H9 (cell line): ENCODE results near the gene SPTBN1. TPM values are rescaled to one million over a fixed set of nuclear protein-coding genes. Genes with fewer than 3 reads are reported as not detected.

Experiments used
- DNase-seq: peaks from one replicate; pipeline ENCODE4 v3.0.0-alpha.2; 2017
- H2AFZ ChIP-seq: one replicate; pipeline ENCODE4 v1.6.1; 2013; ENCODE audit warnings: mild to moderate bottlenecking, low read length, control low read depth, moderate library complexity
- H2AK5ac ChIP-seq: 2 replicates; pipeline ENCODE4 v1.6.1; 2013; ENCODE audit warnings: low read length, control low read depth, mixed read lengths; ENCODE audit not compliant: insufficient read length
- H2BK120ac ChIP-seq: one replicate; pipeline ENCODE4 v1.6.1; 2013; ENCODE audit warnings: low read depth, mild to moderate bottlenecking, low read length, control low read depth, inconsistent platforms; ENCODE audit not compliant: poor library complexity, severe bottlenecking
- H2BK12ac ChIP-seq: 2 replicates; pipeline ENCODE4 v1.6.1; 2013; ENCODE audit warnings: low read length, control low read depth, mixed read lengths, low read depth; ENCODE audit not compliant: insufficient read length
- H2BK15ac ChIP-seq: 2 replicates; pipeline ENCODE4 v1.6.1; 2013; ENCODE audit warnings: low read depth, low read length, control low read depth
- H2BK20ac ChIP-seq: one replicate; pipeline ENCODE4 v1.6.1; 2013; ENCODE audit warnings: low read depth, mild to moderate bottlenecking, low read length, control low read depth, inconsistent platforms; ENCODE audit not compliant: poor library complexity, severe bottlenecking
- H2BK5ac ChIP-seq: 2 replicates; pipeline ENCODE4 v1.6.1; 2013; ENCODE audit warnings: low read length, control low read depth, mixed read lengths; ENCODE audit not compliant: insufficient read length
- H3K14ac ChIP-seq: 2 replicates; pipeline ENCODE4 v1.6.1; 2013; ENCODE audit warnings: low read length, control low read depth; ENCODE audit not compliant: insufficient read depth
- H3K18ac ChIP-seq: 2 replicates; pipeline ENCODE4 v1.6.1; 2013; ENCODE audit warnings: low read depth, mild to moderate bottlenecking, mixed read lengths, low read length, control low read depth; ENCODE audit not compliant: insufficient read length
- H3K23ac ChIP-seq: 2 replicates; pipeline ENCODE4 v1.6.1; 2013; ENCODE audit warnings: low read length, control low read depth, mixed read lengths, low read depth; ENCODE audit not compliant: insufficient read length
- H3K23me2 ChIP-seq: 2 replicates; pipeline ENCODE4 v1.6.1; 2013; ENCODE audit warnings: low read depth, mild to moderate bottlenecking, mixed read lengths, low read length, control low read depth; ENCODE audit not compliant: insufficient read length, poor library complexity, severe bottlenecking
- H3K27ac ChIP-seq: 2 replicates; pipeline ENCODE4 v1.5.1; 2013; ENCODE audit warnings: low read length, control low read depth, mixed read lengths, low read depth; ENCODE audit not compliant: insufficient read length
- H3K27me3 ChIP-seq: 2 replicates; pipeline ENCODE4 v1.6.1; 2013; ENCODE audit warnings: low read length, control low read depth, inconsistent platforms; ENCODE audit not compliant: insufficient read depth
- H3K4ac ChIP-seq: 2 replicates; pipeline ENCODE4 v1.6.1; 2013; ENCODE audit warnings: low read depth, mild to moderate bottlenecking, control low read depth, inconsistent platforms, low read length, moderate library complexity
- H3K4me1 ChIP-seq: 2 replicates; pipeline ENCODE4 v1.6.1; 2013; ENCODE audit warnings: low read length, control low read depth, inconsistent platforms; ENCODE audit not compliant: insufficient read depth
- H3K4me2 ChIP-seq: 2 replicates; pipeline ENCODE4 v1.6.1; 2013; ENCODE audit warnings: low read length, control low read depth, mixed read lengths; ENCODE audit not compliant: insufficient read length, insufficient read depth
- H3K56ac ChIP-seq: 2 replicates; pipeline ENCODE4 v1.6.1; 2013; ENCODE audit warnings: low read depth, mild to moderate bottlenecking, mixed read lengths, low read length, control low read depth; ENCODE audit not compliant: insufficient read length
- H3K79me1 ChIP-seq: 2 replicates; pipeline ENCODE4 v1.6.1; 2013; ENCODE audit warnings: low read depth, mild to moderate bottlenecking, moderate library complexity, low read length, control low read depth, inconsistent platforms; ENCODE audit not compliant: insufficient read depth, poor library complexity, severe bottlenecking
- H3K79me2 ChIP-seq: 2 replicates; pipeline ENCODE4 v1.6.1; 2013; ENCODE audit warnings: low read length, control low read depth, inconsistent platforms; ENCODE audit not compliant: insufficient read depth
- H3K9ac ChIP-seq: 2 replicates; pipeline ENCODE4 v1.6.1; 2013; ENCODE audit warnings: low read length, control low read depth, mixed read lengths; ENCODE audit not compliant: insufficient read length; ENCODE audit errors: extremely low read depth
- H3K9me3 ChIP-seq: one replicate; pipeline ENCODE4 v1.6.1; 2013; ENCODE audit warnings: low read depth, low read length, inconsistent platforms; ENCODE audit not compliant: control insufficient read depth
- H3T11ph ChIP-seq: one replicate; pipeline ENCODE4 v1.6.1; 2013; ENCODE audit warnings: mild to moderate bottlenecking, low read length, control low read depth, inconsistent platforms
- H4K20me1 ChIP-seq: one replicate; pipeline ENCODE4 v1.6.1; 2013; ENCODE audit not compliant: control insufficient read depth, insufficient read length, insufficient read depth
- H4K5ac ChIP-seq: 2 replicates; pipeline ENCODE4 v1.6.1; 2013; ENCODE audit warnings: low read depth, mild to moderate bottlenecking, mixed read lengths, low read length, control low read depth; ENCODE audit not compliant: insufficient read length
- H4K8ac ChIP-seq: replicated peaks from 2 replicates; pipeline ENCODE4 v1.6.1; 2013; ENCODE audit warnings: low read length, control low read depth, mixed read lengths, low read depth; ENCODE audit not compliant: insufficient read length
- H4K91ac ChIP-seq: 2 replicates; pipeline ENCODE4 v1.6.1; 2013; ENCODE audit warnings: low read depth, mild to moderate bottlenecking, moderate library complexity, mixed read lengths, low read length, control low read depth; ENCODE audit not compliant: insufficient read length
- H3K27ac Mint-ChIP-seq, 3 experiments: 2 replicates in 2 of 3; 3 replicates in 1 of 3; pipeline ENCODE4 v1.8.0; 2020 to 2021; ENCODE audit warnings: mixed read lengths in 3 of 3, mild to moderate bottlenecking in 1 of 3, moderate library complexity in 1 of 3
- H3K27me3 Mint-ChIP-seq: 2 replicates; pipeline ENCODE4 v1.8.0; 2021; ENCODE audit warnings: low read depth, mild to moderate bottlenecking, moderate library complexity, mixed read lengths
- H3K36me3 Mint-ChIP-seq, 3 experiments: 2 replicates in 2 of 3; 3 replicates in 1 of 3; pipeline ENCODE4 v1.8.0; 2020 to 2021; ENCODE audit warnings: low read depth in 3 of 3, mixed read lengths in 3 of 3; ENCODE audit not compliant: insufficient read depth in 1 of 3
- H3K4me1 Mint-ChIP-seq, 2 experiments: 2 replicates each; pipeline ENCODE4 v1.8.0; 2020; ENCODE audit warnings: mixed read lengths in 2 of 2
- H3K4me3 Mint-ChIP-seq, 2 experiments: 2 replicates in 1 of 2; 3 replicates in 1 of 2; pipeline ENCODE4 v1.8.0; 2020 to 2021; ENCODE audit warnings: mild to moderate bottlenecking in 2 of 2, mixed read lengths in 2 of 2, moderate library complexity in 1 of 2
- H3K9me3 Mint-ChIP-seq, 2 experiments: 2 replicates in 1 of 2; 3 replicates in 1 of 2; pipeline ENCODE4 v1.8.0; 2020; ENCODE audit warnings: mild to moderate bottlenecking in 2 of 2, mixed read lengths in 2 of 2, moderate library complexity in 1 of 2
- CTCF ChIP-seq: fragments of 200-600 bp; sonication (generic); conservative IDR thresholded peaks from 3 replicates; pipeline ENCODE4 v1.8.0; 2021; ENCODE audit warnings: antibody characterized with exemption, mild to moderate bottlenecking
- WGBS: extraction: QIAGEN DNeasy Blood & Tissue Kit; methylation state at CpG from one replicate; pipeline ENCODE4 v1.1.7; 2013; ENCODE audit warnings: missing lambda C conversion rate, low lambda C conversion rate, mixed read lengths; ENCODE audit not compliant: insufficient read length; ENCODE audit errors: extremely low coverage; 5-methylcytosine and 5-hydroxymethylcytosine counted together
- total RNA-seq: library from RNA; stranded (reverse); gene quantifications from 2 replicates; pipeline ENCODE4 v1.2.1, GENCODE V29; 2021

SPTBN1 gene
- total RNA-seq, 1 experiment from 2014 or later = 164 TPM

- Histone ChIP-seq H3K9me3 (no peaks in the 10 kb centered on the region), H3K79me1 (no peaks in the 10 kb centered on the region), H3K23ac (no peak overlapping the region), H3K27me3 (no peaks in the 10 kb centered on the region; the same call in 1 of the 2 replicates), H2AFZ (no peak overlapping the region), H2BK15ac (no peak overlapping the region), H4K20me1 (no peaks in the 10 kb centered on the region), H2BK12ac (no peak overlapping the region), H2BK5ac (no peak overlapping the region), H3K9ac (no peak overlapping the region), H3K23me2 (no peaks in the 10 kb centered on the region), H3K4me2 (no peak overlapping the region), H3K4me1 (no peaks in the 10 kb centered on the region), H4K5ac (no peak overlapping the region), H2AK5ac (no peak overlapping the region), H3K56ac (no peak overlapping the region), H3K14ac (no peak overlapping the region), H3K79me2 (no peaks in the 10 kb centered on the region), H3T11ph (no peak overlapping the region), H4K91ac (no peak overlapping the region), H2BK20ac (no peak overlapping the region), H3K18ac (no peak overlapping the region), H2BK120ac (no peak overlapping the region), H4K8ac (no peak overlapping the region), H3K27ac (no peak overlapping the region), H3K4ac (no peak overlapping the region)
- no CpG with 5 or more reads among the region's 4 CpGs for WGBS
- no peak for DNase-seq
- no peak overlapping the region for H3K27ac Mint-ChIP-seq
- H3K4me3 Mint-ChIP-seq = no peak overlapping the region
- peaks cover 0 to 3% of the 10 kb centered on the region in 2 experiments; a peak in 1 of 5 replicates for H3K9me3 Mint-ChIP-seq
- H3K4me1 Mint-ChIP-seq = peaks cover 0 to 2% of the 10 kb centered on the region in 2 experiments; a peak in 1 of 4 replicates
- H3K27me3 Mint-ChIP-seq = peaks cover 24% of the 10 kb centered on the region
- no peak for TF ChIP-seq CTCF
- H3K36me3 Mint-ChIP-seq = no peaks in the 10 kb centered on the region; a peak in 1 of 7 replicates
Measured at GRCh38 chr2:54714996-54715395, 258.9 kb downstream of the SPTBN1 start.
